ENCODE data around the gene UBQLN1. TPM values are rescaled to one million over a fixed set of nuclear protein-coding genes. Genes with fewer than 3 reads are reported as not detected.

Gene UBQLN1
- total RNA-seq, 2 experiments from 2014 or later: 88.8 to 101 TPM

DNA sequence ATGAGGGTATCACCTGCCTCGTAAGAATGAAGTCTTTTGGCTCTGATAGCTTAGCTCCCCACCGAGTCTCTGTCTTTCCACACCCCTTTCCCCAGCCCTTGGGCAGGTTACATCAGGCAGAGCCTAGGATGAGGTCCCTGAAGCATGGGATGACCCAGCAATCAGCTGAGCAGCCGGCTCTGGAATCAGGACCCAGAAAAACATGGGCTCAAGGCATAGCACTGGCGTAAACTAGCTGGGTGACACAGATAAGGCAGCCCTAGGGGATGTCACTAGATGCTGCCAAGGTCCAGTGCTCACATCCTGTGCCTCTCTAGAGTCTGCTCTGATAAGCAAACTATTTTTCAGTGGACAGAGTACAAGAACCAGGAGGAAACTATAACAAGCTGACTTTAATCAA is 58.2 kb downstream of the UBQLN1 start:
- Mint-ChIP-seq H3K27me3 (no peaks in the 10 kb centered on the region), H3K4me1 (ENCODE audit: low read depth) (peaks cover 6% of the 10 kb centered on the region), H3K9me3 (peaks cover 2% of the 10 kb centered on the region), H3K27ac (no peak overlapping the region), H3K4me3 (no peak overlapping the region), H3K36me3 (peaks cover 36% of the 10 kb centered on the region)
- intact Hi-C loops (cut with micrococcal nuclease): loop anchor here (1.0 kb wide), 2 partner anchors 29 to 315 kb away; no protein-coding TSS in a partner anchor
- DNase-seq: no peak
- ChIA-PET CTCF (interaction anchor here (0.8 to 3.6 kb wide), 20 partner anchors 9 to 315 kb away, joined by 3 to 41 read pairs (median 8); partner anchors contain the start of genes IDNK and UBQLN1), POLR2A (interaction anchor here (0.8 to 1.3 kb wide), 2 partner anchors 28 to 59 kb away, joined by 4 to 5 read pairs; partner anchors contain the start of gene UBQLN1)

GRCh38 chr9:83649080-83649479 is 58.7 kb downstream of the UBQLN1 start:
- Mint-ChIP-seq H3K27me3 (no peaks in the 10 kb centered on the region), H3K4me1 (ENCODE audit: low read depth) (peaks cover 1% of the 10 kb centered on the region), H3K27ac (no peak overlapping the region), H3K9me3 (peaks cover 2% of the 10 kb centered on the region), H3K4me3 (no peak overlapping the region), H3K36me3 (peaks cover 32% of the 10 kb centered on the region)
- peak; percentile 81 for DNase-seq
- intact Hi-C loops (cut with micrococcal nuclease): loop anchor here (1.0 kb wide), 2 partner anchors 29 to 315 kb away; no protein-coding TSS in a partner anchor
- POLR2A ChIA-PET: interaction anchor here (1.3 kb wide), 1 partner anchor 59 kb away, joined by 5 read pairs; the partner anchor contains the start of gene UBQLN1
- CTCF ChIA-PET: interaction anchor here (0.7 to 3.6 kb wide), 21 partner anchors 9 to 315 kb away, joined by 3 to 41 read pairs (median 7); partner anchors contain the start of genes IDNK and UBQLN1

DNA sequence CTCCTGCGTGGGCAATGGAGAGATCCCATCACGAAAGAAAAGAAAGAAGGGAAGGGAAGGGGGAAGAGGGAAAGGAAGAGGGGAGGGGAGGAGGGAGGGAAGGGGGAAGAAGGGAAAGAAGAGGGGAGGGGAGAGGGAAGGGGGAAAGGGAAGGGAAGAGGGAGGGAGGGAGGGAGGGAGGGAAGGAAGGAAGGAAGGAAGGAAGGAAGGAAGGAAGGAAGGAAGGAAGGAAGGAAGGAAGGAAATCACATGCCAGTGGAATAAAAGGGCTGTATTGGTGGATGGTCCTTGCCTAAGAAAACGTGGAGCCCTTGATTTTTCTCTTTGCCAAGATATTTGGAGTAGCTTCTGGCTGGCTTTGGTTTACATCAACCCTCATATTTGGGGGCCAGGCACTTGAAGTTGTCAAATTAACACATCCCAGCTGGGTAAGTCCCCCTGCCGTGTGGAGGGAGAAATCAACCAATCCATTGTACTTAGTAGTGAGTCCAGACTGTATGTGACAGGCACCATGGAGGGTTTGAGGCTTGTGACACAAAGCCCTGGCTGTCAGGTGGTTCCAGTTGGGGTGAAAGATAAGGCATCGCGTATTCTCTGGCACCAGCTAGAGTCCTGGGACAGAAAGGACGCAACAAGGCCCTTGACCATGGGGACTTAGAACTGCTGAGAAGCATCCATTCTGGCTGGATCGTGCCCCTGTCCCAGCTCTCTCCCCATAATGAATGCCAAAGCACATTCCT is 61.1 kb downstream of the UBQLN1 start:
- Mint-ChIP-seq H3K27me3 (no peaks in the 10 kb centered on the region), H3K4me1 (ENCODE audit: low read depth) (no peaks in the 10 kb centered on the region), H3K9me3 (no peaks in the 10 kb centered on the region), H3K36me3 (peaks cover 16% of the 10 kb centered on the region), H3K27ac (no peak overlapping the region), H3K4me3 (no peak overlapping the region)
- no peak for DNase-seq
- POLR2A ChIA-PET: no interaction called here
- CTCF ChIA-PET: interaction anchor here (1.3 kb wide), 1 partner anchor 26 kb away, joined by 7 read pairs; no protein-coding TSS in a partner anchor
- intact Hi-C loops (cut with micrococcal nuclease): no loop called here

- POLR2A ChIA-PET: no interaction called here
- no peak overlapping the region for H3K27ac Mint-ChIP-seq
- H3K4me3 Mint-ChIP-seq: no peak overlapping the region
Measured at GRCh38 chr9:83642793-83643192, 65.0 kb downstream of the UBQLN1 start.

GRCh38 chr9:83639266-83639665 is 68.5 kb downstream of the UBQLN1 start:
- POLR2A ChIA-PET: no interaction called here
- CTCF ChIA-PET: interaction anchor here (1.8 to 4.5 kb wide), 3 partner anchors 10 to 18 kb away, joined by 5 to 18 read pairs (median 13); no protein-coding TSS in a partner anchor
- H3K4me1 Mint-ChIP-seq (ENCODE audit: low read depth): no peaks in the 10 kb centered on the region
- no peaks in the 10 kb centered on the region for H3K9me3 Mint-ChIP-seq
- DNase-seq: no peak
- intact Hi-C loops (cut with micrococcal nuclease): no loop called here
- peaks cover 1% of the 10 kb centered on the region for H3K36me3 Mint-ChIP-seq
- H3K4me3 Mint-ChIP-seq: no peak overlapping the region
- no peaks in the 10 kb centered on the region for H3K27me3 Mint-ChIP-seq
- no peak overlapping the region for H3K27ac Mint-ChIP-seq

More at GRCh38 chr9:83642793-83643192, 65.0 kb downstream of the UBQLN1 start:
- intact Hi-C loops (cut with micrococcal nuclease): no loop called here
- H3K9me3 Mint-ChIP-seq: no peaks in the 10 kb centered on the region
- no peak for DNase-seq
- no peaks in the 10 kb centered on the region for H3K27me3 Mint-ChIP-seq
- peaks cover 9% of the 10 kb centered on the region for H3K36me3 Mint-ChIP-seq
- CTCF ChIA-PET: no interaction called here
- H3K4me1 Mint-ChIP-seq (ENCODE audit: low read depth): no peaks in the 10 kb centered on the region

DNA sequence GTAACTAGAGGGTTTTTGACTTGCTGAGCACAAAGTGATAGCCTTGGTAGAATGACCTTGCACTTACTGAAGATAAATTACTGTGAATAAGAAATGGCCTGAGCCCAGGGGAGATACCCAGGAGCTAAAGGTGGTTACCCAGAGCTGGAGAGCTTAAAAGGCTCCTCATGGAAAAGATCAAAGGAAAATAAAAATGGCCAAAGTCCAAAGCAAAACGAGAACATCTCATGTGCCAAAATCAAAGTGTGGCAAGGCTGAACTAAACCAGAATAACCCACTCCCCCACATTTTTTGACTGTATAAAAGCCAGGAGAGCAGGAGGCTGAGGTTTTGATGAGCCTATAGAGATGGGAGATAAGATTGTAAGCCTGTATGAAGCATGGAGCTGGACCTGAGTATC is 70.4 kb downstream of the UBQLN1 start:
- no peak overlapping the region for H3K4me3 Mint-ChIP-seq
- no peaks in the 10 kb centered on the region for H3K36me3 Mint-ChIP-seq
- H3K4me1 Mint-ChIP-seq (ENCODE audit: low read depth): no peaks in the 10 kb centered on the region
- intact Hi-C loops (cut with micrococcal nuclease): no loop called here
- no peaks in the 10 kb centered on the region for H3K9me3 Mint-ChIP-seq
- H3K27me3 Mint-ChIP-seq: no peaks in the 10 kb centered on the region
- H3K27ac Mint-ChIP-seq: no peak overlapping the region
- ChIA-PET POLR2A (no interaction called here), CTCF (interaction anchor here (0.8 to 4.5 kb wide), 4 partner anchors 12 to 16 kb away, joined by 3 to 21 read pairs (median 11); no protein-coding TSS in a partner anchor)
- no peak for DNase-seq

DNA sequence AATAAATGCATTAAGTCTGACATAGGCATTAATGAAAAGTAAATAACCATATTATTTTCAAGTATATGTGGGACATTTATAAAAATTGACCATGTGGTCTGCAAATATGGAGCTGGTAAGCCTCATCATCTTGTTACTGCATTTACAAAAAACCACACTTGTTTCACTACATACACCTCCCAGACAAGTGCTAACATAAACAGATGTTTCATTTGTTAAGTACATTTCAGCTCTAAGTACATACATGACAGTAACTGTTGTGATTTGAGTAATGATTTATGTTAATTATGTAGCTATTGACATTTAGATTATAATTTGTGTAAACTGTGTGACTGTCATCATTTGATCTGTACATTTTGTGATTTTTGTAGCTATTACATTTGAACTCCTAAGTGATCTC is 70.9 kb downstream of the UBQLN1 start:
- ChIA-PET CTCF (interaction anchor here (0.8 to 2.5 kb wide), 4 partner anchors 12 to 17 kb away, joined by 3 to 21 read pairs (median 4); no protein-coding TSS in a partner anchor), POLR2A (no interaction called here)
- Mint-ChIP-seq H3K9me3 (no peaks in the 10 kb centered on the region), H3K36me3 (no peaks in the 10 kb centered on the region), H3K27ac (no peak overlapping the region), H3K4me1 (ENCODE audit: low read depth) (no peaks in the 10 kb centered on the region), H3K4me3 (no peak overlapping the region), H3K27me3 (no peaks in the 10 kb centered on the region)
- no peak for DNase-seq
- intact Hi-C loops (cut with micrococcal nuclease): no loop called here

- Mint-ChIP-seq H3K36me3 (peaks cover 11% of the 10 kb centered on the region), H3K4me1 (ENCODE audit: low read depth) (peaks cover 4% of the 10 kb centered on the region), H3K4me3 (no peak overlapping the region), H3K27me3 (no peaks in the 10 kb centered on the region), H3K27ac (no peak overlapping the region), H3K9me3 (no peaks in the 10 kb centered on the region)
- ChIA-PET POLR2A (no interaction called here), CTCF (interaction anchor here (1.6 kb wide), 1 partner anchor 13 kb away, joined by 4 read pairs; no protein-coding TSS in a partner anchor)
- DNase-seq: no peak
- intact Hi-C loops (cut with micrococcal nuclease): no loop called here
Measured at GRCh38 chr9:83633676-83634075, 74.1 kb downstream of the UBQLN1 start.

DNA sequence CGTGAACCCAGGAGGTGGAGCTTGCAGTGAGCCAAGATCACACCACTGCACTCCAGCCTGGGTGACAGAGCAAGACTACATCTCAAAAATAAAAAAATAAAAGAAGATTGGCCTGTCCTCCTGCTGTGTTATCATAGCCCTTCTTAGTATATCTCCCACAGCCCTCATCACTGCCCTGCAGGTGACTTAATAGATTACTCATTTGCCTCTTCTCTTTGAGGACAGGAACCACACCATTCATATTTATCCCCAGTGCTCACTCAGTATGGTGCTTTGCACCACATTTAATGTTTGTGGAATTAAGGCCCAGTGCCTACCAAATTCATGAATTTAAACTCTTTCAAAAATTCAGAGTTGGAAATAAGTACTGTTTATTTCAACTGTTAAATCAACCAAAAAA is 74.5 kb downstream of the UBQLN1 start:
- no peak for DNase-seq
- ChIA-PET POLR2A (interaction anchor here (0.7 kb wide), 1 partner anchor 9 kb away, joined by 4 read pairs; no protein-coding TSS in a partner anchor), CTCF (interaction anchor here (1.3 to 1.6 kb wide), 2 partner anchors 12 to 16 kb away, joined by 4 to 9 read pairs; no protein-coding TSS in a partner anchor)
- H3K4me3 Mint-ChIP-seq: no peak overlapping the region
- no peaks in the 10 kb centered on the region for H3K27me3 Mint-ChIP-seq
- intact Hi-C loops (cut with micrococcal nuclease): no loop called here
- H3K4me1 Mint-ChIP-seq (ENCODE audit: low read depth): peaks cover 4% of the 10 kb centered on the region
- no peak overlapping the region for H3K27ac Mint-ChIP-seq
- peaks cover 11% of the 10 kb centered on the region for H3K36me3 Mint-ChIP-seq
- no peaks in the 10 kb centered on the region for H3K9me3 Mint-ChIP-seq

DNA sequence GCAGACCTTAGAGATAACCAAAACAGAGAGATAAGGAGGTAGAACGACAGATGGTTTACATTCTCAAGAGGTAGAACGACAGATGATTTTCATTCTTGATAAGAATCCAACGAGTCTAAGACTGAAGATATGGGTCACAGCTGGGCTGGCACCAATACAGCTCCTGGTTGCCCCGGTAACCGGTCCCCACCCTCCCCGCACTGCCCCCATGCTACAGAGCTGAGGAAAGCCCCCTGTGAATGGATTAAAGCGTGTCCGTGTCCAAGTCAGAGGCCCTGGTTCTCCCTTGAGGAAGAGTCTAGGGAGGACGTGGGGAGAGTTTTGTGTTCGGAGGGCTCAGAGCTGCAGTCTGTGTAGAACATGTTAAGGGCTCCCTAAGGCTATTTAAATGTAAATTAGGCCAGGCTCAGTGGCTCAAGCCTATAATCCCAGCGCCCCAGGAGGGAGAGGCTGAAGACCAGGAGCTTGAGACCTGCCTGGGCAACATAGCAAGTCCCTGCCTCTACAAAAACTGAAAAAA is 76.8 kb downstream of the UBQLN1 start:
- H3K4me1 Mint-ChIP-seq (ENCODE audit: low read depth): peaks cover 7% of the 10 kb centered on the region
- ChIA-PET POLR2A (interaction anchor here (1.2 kb wide), 1 partner anchor 8 kb away, joined by 3 read pairs; the partner anchor contains the start of gene IDNK), CTCF (interaction anchor here (1.3 to 3.3 kb wide), 2 partner anchors 10 to 18 kb away, joined by 4 to 12 read pairs; no protein-coding TSS in a partner anchor)
- H3K36me3 Mint-ChIP-seq: peaks cover 11% of the 10 kb centered on the region
- H3K9me3 Mint-ChIP-seq: no peaks in the 10 kb centered on the region
- intact Hi-C loops (cut with micrococcal nuclease): no loop called here
- DNase-seq: no peak
- H3K27ac Mint-ChIP-seq: no peak overlapping the region
- H3K27me3 Mint-ChIP-seq: no peaks in the 10 kb centered on the region
- H3K4me3 Mint-ChIP-seq: no peak overlapping the region

DNA sequence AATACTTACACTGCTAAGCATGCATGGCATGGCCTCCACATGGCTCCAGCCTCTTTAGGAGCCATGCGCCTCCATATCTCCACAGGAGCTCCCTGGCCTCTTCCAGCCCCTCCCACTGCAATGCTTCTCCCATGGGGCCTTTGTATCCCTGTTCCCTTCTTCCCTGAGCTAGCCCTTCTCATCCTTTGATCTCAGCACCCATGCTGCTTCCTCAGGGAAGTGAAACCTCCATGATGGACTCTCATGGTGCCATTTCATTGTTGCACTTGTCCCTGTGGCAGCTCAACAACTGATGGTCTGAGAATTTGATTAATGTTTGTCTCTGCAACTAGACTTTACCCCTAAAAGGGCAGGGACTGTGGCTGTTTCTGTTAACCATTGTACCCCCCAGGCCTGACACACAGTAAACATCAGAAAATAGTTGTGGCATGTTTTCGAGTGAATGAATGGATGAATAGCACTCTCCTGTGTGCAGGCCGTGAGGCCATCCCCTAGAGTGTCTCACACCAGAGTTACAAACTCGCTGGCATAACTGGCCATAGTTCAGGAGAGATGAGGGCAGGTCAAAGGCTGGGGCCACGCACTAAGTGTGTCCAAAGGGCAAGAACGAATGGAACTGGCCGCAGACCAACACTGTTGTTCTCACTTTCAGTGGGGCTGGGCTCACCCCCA is 78.2 kb downstream of the UBQLN1 start:
- DNase-seq: no peak
- no peak overlapping the region for H3K27ac Mint-ChIP-seq
- H3K4me1 Mint-ChIP-seq (ENCODE audit: low read depth): peaks cover 15% of the 10 kb centered on the region
- CTCF ChIA-PET: interaction anchor here (1.2 to 3.3 kb wide), 2 partner anchors 9 to 19 kb away, joined by 3 to 12 read pairs; no protein-coding TSS in a partner anchor
- no peaks in the 10 kb centered on the region for H3K27me3 Mint-ChIP-seq
- intact Hi-C loops (cut with micrococcal nuclease): loop anchor here (10.0 kb wide), 3 partner anchors 185 to 665 kb away; partner anchors contain the start of gene GKAP1
- peaks cover 11% of the 10 kb centered on the region for H3K36me3 Mint-ChIP-seq
- H3K9me3 Mint-ChIP-seq: no peaks in the 10 kb centered on the region
- POLR2A ChIA-PET: interaction anchor here (1.0 kb wide), 1 partner anchor 78 kb away, joined by 3 read pairs; the partner anchor contains the start of gene UBQLN1
- no peak overlapping the region for H3K4me3 Mint-ChIP-seq
